PC-3 (cell line): ENCODE results near the gene KHDRBS2. TPM values are rescaled to one million over a fixed set of nuclear protein-coding genes. Genes with fewer than 3 reads are reported as not detected.

Experiments
- ATAC-seq: fragments of 200-7000 bp; cut with Tn5 transposase; 2 replicates; pipeline ENCODE4 v1.9.1; 2020; ENCODE audit warnings: mild to moderate bottlenecking, moderate library complexity
- BruUV-seq: library from RNA; stranded (reverse); fragments of 400-500 nt; replicated peaks from 2 replicates; lab custom pipeline; 2021; lab: Mats Ljungman, UMichigan
- CTCF ChIA-PET: fragments of 300-600 bp; sonication (Branson Sonifier 250); formaldehyde crosslinking; loops from one replicate; lab custom pipeline; 2022; ENCODE audit warnings: antibody characterized with exemption; lab: Charles Lee
- POLR2A ChIA-PET: fragments of 300-600 bp; sonication (Branson Sonifier 250); formaldehyde crosslinking; loops from one replicate; lab custom pipeline; 2022; ENCODE audit warnings: antibody characterized with exemption; ENCODE audit not compliant: unreplicated experiment; lab: Charles Lee
- DNase-seq: peaks from one replicate; pipeline ENCODE4 v3.0.0-alpha.2; 2015
- H2AFZ ChIP-seq: fragments of 300-600 bp; sonication (generic); 2 replicates; pipeline ENCODE4 v1.6.0; 2016; ENCODE audit warnings: antibody characterized with exemption, low read length
- H3F3A ChIP-seq: fragments of 300-600 bp; sonication (generic); one replicate; pipeline ENCODE4 v1.6.0; 2017; ENCODE audit warnings: antibody characterized with exemption, low read length, control low read depth, mild to moderate bottlenecking; ENCODE audit not compliant: unreplicated experiment
- H3K27ac ChIP-seq: fragments of 300-600 bp; sonication (generic); 2 replicates; pipeline ENCODE4 v1.5.1; 2016; ENCODE audit warnings: mild to moderate bottlenecking, low read length
- H3K27me3 ChIP-seq: fragments of 300-600 bp; sonication (generic); 2 replicates; pipeline ENCODE4 v1.6.1; 2016; ENCODE audit warnings: low read length, mixed read lengths
- H3K36me3 ChIP-seq: fragments of 300-600 bp; sonication (generic); 2 replicates; pipeline ENCODE4 v1.6.1; 2016; ENCODE audit warnings: low read depth, mixed run types, low read length, mixed read lengths
- H3K4me1 ChIP-seq: fragments of 300-600 bp; sonication (generic); 2 replicates; pipeline ENCODE4 v1.5.1; 2016; ENCODE audit warnings: low read length; ENCODE audit not compliant: insufficient read depth
- H3K4me2 ChIP-seq: fragments of 300-600 bp; sonication (generic); 2 replicates; pipeline ENCODE4 v1.6.0; 2016; ENCODE audit warnings: low read length
- H3K4me3 ChIP-seq: fragments of 300-600 bp; sonication (generic); 2 replicates; pipeline ENCODE4 v1.5.1; 2016; ENCODE audit warnings: mild to moderate bottlenecking, low read length, mixed read lengths
- H3K79me2 ChIP-seq: fragments of 300-600 bp; sonication (generic); 2 replicates; pipeline ENCODE4 v1.6.1; 2017; ENCODE audit warnings: low read length, mixed read lengths
- H3K9ac ChIP-seq: fragments of 300-600 bp; sonication (generic); 2 replicates; pipeline ENCODE4 v1.6.0; 2016; ENCODE audit warnings: mild to moderate bottlenecking, low read length
- H3K9me2 ChIP-seq: fragments of 300-600 bp; sonication (generic); replicated peaks from 2 replicates; pipeline ENCODE4 v1.6.1; 2016; ENCODE audit warnings: mixed run types, low read length, mixed read lengths
- H3K9me3 ChIP-seq: fragments of 300-600 bp; sonication (generic); 2 replicates; pipeline ENCODE4 v1.6.1; 2016; ENCODE audit warnings: low read length, mixed read lengths
- H4K20me1 ChIP-seq: fragments of 300-600 bp; sonication (generic); 2 replicates; pipeline ENCODE4 v1.6.1; 2016; ENCODE audit warnings: low read length, mixed read lengths
- EZH2 ChIP-seq: fragments of 300-600 bp; sonication (generic); IDR thresholded peaks from one replicate; pipeline ENCODE4 v1.6.1; 2017; ENCODE audit warnings: antibody characterized with exemption, mild to moderate bottlenecking, low read length; ENCODE audit not compliant: unreplicated experiment
- EZH2phosphoT487 ChIP-seq: fragments of 300-600 bp; sonication (generic); IDR thresholded peaks from 2 replicates; pipeline ENCODE4 v1.6.1; 2018; ENCODE audit warnings: mild to moderate bottlenecking, antibody characterized with exemption, low read length, borderline replicate concordance
- intact Hi-C: fragments of 100-400 bp; cut with micrococcal nuclease; formaldehyde crosslinking; loops from 2 replicates; pipeline ENCODE4 v1.9.0; 2023
- total RNA-seq: library from RNA; depleted of rRNA; stranded (reverse); fragments of >200 nt; gene quantifications from 2 replicates; pipeline ENCODE4 v1.2.3, GENCODE V29; 2014
- TF ChIP-seq, protein P1 (sequence below): fragments of 300-600 bp; sonication (generic); conservative IDR thresholded peaks from 2 replicates; pipeline ENCODE4 v1.5.1; 2017; ENCODE audit warnings: antibody characterized with exemption, low read depth, mild to moderate bottlenecking, low read length

KHDRBS2 gene
- total RNA-seq, 1 experiment from 2014 or later: not detected

DNA sequence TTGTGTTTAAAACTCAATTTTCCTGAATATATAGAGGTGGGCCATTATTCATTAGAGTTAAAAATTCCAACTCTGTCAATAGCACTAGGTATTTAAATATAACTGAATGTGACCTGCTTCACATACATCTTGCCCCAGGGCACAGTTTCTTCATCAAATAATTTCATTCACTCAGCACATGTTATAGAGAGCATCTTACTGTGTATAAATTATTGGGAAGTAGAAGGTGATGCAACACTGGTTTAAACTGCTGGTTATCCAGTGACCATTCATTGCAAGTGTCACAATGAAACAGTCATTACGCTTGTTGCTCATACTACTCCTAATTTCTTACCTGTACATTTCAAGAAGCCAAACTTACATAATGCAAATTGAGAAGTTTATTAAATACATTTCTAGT is 93.4 kb downstream of the KHDRBS2 start:
- no TSS peak for BruUV-seq
- POLR2A ChIA-PET: no interaction called here
- intact Hi-C loops: no loop called here

DNA sequence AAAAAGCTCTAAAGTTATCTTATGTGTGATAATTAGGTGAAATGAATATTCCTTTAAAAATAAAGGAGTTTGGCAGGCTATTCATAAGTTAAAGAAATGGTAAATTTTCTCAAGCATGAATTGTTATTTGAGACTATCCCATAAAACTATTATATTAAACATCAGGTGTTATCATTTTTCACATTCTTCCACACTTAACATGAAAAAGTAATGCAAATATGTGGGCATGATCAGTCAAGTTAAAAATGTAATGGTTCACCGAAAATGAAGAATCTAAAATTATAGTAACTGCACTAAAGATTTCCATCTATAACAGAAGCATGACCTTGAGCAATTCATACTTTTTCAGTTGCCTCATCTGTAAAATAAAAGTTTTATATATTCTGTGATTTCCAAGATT is 110.8 kb downstream of the KHDRBS2 start:
- intact Hi-C loops: no loop called here
- Histone ChIP-seq H2AFZ (no peak overlapping the region), H3K9me3 (no peaks in the 10 kb centered on the region), H3K4me3 (no peak overlapping the region), H3K27ac (no peak overlapping the region), H3K27me3 (no peaks in the 10 kb centered on the region), H3K9ac (no peak overlapping the region), H4K20me1 (no peaks in the 10 kb centered on the region), H3K79me2 (no peaks in the 10 kb centered on the region), H3K4me1 (no peaks in the 10 kb centered on the region), H3K9me2 (no peaks in the 10 kb centered on the region), H3K4me2 (no peak overlapping the region), H3F3A (no peaks in the 10 kb centered on the region), H3K36me3 (no peaks in the 10 kb centered on the region)
- ATAC-seq (no peak), DNase-seq (no peak)
- BruUV-seq: no TSS peak
- POLR2A ChIA-PET: no interaction called here
- TF ChIP-seq EZH2phosphoT487: no peak
- TF ChIP-seq, protein P1, sequence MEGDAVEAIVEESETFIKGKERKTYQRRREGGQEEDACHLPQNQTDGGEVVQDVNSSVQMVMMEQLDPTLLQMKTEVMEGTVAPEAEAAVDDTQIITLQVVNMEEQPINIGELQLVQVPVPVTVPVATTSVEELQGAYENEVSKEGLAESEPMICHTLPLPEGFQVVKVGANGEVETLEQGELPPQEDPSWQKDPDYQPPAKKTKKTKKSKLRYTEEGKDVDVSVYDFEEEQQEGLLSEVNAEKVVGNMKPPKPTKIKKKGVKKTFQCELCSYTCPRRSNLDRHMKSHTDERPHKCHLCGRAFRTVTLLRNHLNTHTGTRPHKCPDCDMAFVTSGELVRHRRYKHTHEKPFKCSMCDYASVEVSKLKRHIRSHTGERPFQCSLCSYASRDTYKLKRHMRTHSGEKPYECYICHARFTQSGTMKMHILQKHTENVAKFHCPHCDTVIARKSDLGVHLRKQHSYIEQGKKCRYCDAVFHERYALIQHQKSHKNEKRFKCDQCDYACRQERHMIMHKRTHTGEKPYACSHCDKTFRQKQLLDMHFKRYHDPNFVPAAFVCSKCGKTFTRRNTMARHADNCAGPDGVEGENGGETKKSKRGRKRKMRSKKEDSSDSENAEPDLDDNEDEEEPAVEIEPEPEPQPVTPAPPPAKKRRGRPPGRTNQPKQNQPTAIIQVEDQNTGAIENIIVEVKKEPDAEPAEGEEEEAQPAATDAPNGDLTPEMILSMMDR: no peak
- no peak for TF ChIP-seq EZH2
- CTCF ChIA-PET: no interaction called here

More for the DNA sequence above, 93.4 kb downstream of the KHDRBS2 start:
- no peak for ATAC-seq
- Histone ChIP-seq H3K4me1 (no peaks in the 10 kb centered on the region), H3K4me2 (no peak overlapping the region), H3K9me3 (no peaks in the 10 kb centered on the region), H3K27me3 (no peaks in the 10 kb centered on the region), H3K9me2 (no peaks in the 10 kb centered on the region), H3K36me3 (no peaks in the 10 kb centered on the region), H3K4me3 (no peak overlapping the region), H4K20me1 (no peaks in the 10 kb centered on the region), H3K79me2 (no peaks in the 10 kb centered on the region), H3K27ac (no peak overlapping the region), H3K9ac (no peak overlapping the region), H2AFZ (no peak overlapping the region), H3F3A (no peaks in the 10 kb centered on the region)
- CTCF ChIA-PET: no interaction called here
- TF ChIP-seq, protein P1: no peak
- TF ChIP-seq EZH2 (no peak), EZH2phosphoT487 (no peak)
- DNase-seq: no peak

DNA sequence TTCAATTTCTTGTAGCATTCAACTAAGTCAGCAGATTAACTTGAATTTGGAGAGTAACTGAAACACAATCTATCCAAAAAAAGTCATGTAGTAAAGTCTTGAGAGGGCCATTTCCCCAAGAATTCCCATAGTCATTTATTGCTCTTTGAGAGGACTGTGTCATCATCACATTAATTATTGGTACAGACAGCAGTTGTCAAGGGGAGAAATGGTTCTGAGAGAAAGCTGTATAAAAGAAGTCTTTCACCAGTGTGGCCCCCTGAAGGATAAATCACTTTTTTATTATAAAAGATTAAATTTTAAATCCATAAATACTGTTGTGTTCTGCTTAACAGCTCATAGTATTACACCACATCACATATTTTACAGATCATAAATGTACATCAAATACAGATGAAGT is 111.5 kb downstream of the KHDRBS2 start:
- Histone ChIP-seq H3K4me3 (no peak overlapping the region), H3K27me3 (no peaks in the 10 kb centered on the region), H3K4me1 (no peaks in the 10 kb centered on the region), H3F3A (no peaks in the 10 kb centered on the region), H3K27ac (no peak overlapping the region), H2AFZ (no peak overlapping the region), H3K79me2 (no peaks in the 10 kb centered on the region), H4K20me1 (no peaks in the 10 kb centered on the region), H3K9me2 (no peaks in the 10 kb centered on the region), H3K9me3 (no peaks in the 10 kb centered on the region), H3K36me3 (no peaks in the 10 kb centered on the region), H3K4me2 (no peak overlapping the region), H3K9ac (no peak overlapping the region)
- ChIA-PET POLR2A (no interaction called here), CTCF (no interaction called here)
- ATAC-seq: no peak
- DNase-seq: no peak
- no TSS peak for BruUV-seq
- intact Hi-C loops: no loop called here
- TF ChIP-seq, protein P1: no peak
- TF ChIP-seq EZH2phosphoT487: no peak
- TF ChIP-seq EZH2: no peak
